Spleen (tissue), 11 donors: ENCODE data around the gene KCNJ9. TPM values are rescaled to one million over a fixed set of nuclear protein-coding genes. Genes with fewer than 3 reads are reported as not detected.
"Not testable (repeated sequence)": the region's sequence is repeated elsewhere in the genome, so short reads cannot be mapped to it uniquely, and the experiment has no call there.

Experiments used
- DNase-seq: peaks from one replicate; pipeline ENCODE4 v3.0.0-alpha.2; 2020
- H3K27ac ChIP-seq, 8 donors: fragments of 200-600 bp; sonication (generic) in 7 of 8; 1 replicate in 4 of 8; 2 replicates in 4 of 8; pipeline versions ENCODE4 v1.5.0 to v1.8.0; 2016 to 2021; ENCODE audit warnings: inconsistent platforms in 4 of 8, mild to moderate bottlenecking in 4 of 8, moderate library complexity in 1 of 8
- H3K27me3 ChIP-seq, 7 donors: fragments of 200-600 bp; sonication (generic) in 6 of 7; replicated peaks in 1 of 7; 1 replicate in 4 of 7; 2 replicates in 3 of 7; pipeline versions ENCODE4 v1.5.0 to v1.8.0; 2016 to 2021; ENCODE audit warnings: inconsistent platforms in 3 of 7, mild to moderate bottlenecking in 1 of 7
- H3K36me3 ChIP-seq, 6 donors: fragments of 200-600 bp; sonication (generic) in 5 of 6; 1 replicate in 4 of 6; 2 replicates in 2 of 6; pipeline versions ENCODE4 v1.5.0 to v1.8.0; 2016 to 2021; ENCODE audit warnings: inconsistent platforms in 2 of 6
- H3K4me1 ChIP-seq, 6 donors: fragments of 200-600 bp; sonication (generic) in 5 of 6; 1 replicate in 3 of 6; 2 replicates in 3 of 6; pipeline versions ENCODE4 v1.5.0 to v1.8.0; 2016 to 2021; ENCODE audit warnings: inconsistent platforms in 3 of 6
- H3K4me3 ChIP-seq, 8 donors: fragments of 200-600 bp; sonication (generic) in 7 of 8; 1 replicate in 4 of 8; 2 replicates in 4 of 8; pipeline versions ENCODE4 v1.5.0 to v1.8.0; 2016 to 2021; ENCODE audit warnings: inconsistent platforms in 4 of 8, mild to moderate bottlenecking in 4 of 8, moderate library complexity in 2 of 8
- H3K9me3 ChIP-seq, 8 donors: fragments of 200-600 bp; sonication (generic) in 7 of 8; 1 replicate in 4 of 8; 2 replicates in 4 of 8; pipeline versions ENCODE4 v1.5.0 to v1.8.0; 2016 to 2021; ENCODE audit warnings: inconsistent platforms in 4 of 8
- POLR2A ChIP-seq, 3 donors: fragments of 450-650 bp; IDR thresholded peaks; one replicate each; pipeline ENCODE4 v1.5.1; 2017; ENCODE audit warnings: antibody characterized with exemption in 3 of 3, mild to moderate bottlenecking in 1 of 3
- POLR2AphosphoS5 ChIP-seq, 3 donors: sonication (generic); formaldehyde crosslinking; IDR thresholded peaks; one replicate each; pipeline ENCODE4 v1.5.1; 2017; ENCODE audit warnings: antibody characterized with exemption in 3 of 3
- WGBS, 5 donors: extraction: QIAGEN DNeasy Blood & Tissue Kit in 3 of 5; methylation state at CpG; one replicate each; pipeline versions ENCODE4 v1.1.5 to v1.1.7; 2013 to 2018; 5-methylcytosine and 5-hydroxymethylcytosine counted together
- intact Hi-C: fragments of 100-400 bp; cut with DNase I; formaldehyde crosslinking; loops from one replicate; pipeline ENCODE4 v1.15.0; 2023; ENCODE audit warnings: low total_unique reads
- polyA plus RNA-seq, 3 donors: library from polyadenylated mRNA; stranded (reverse); fragments of 200-250 nt; gene quantifications; one replicate each; pipeline ENCODE4 v1.2.1, GENCODE V29; 2013
- total RNA-seq, 7 donors: library from RNA; depleted of rRNA in 3 of 7; stranded (reverse); fragments of >200 nt in 3 of 7; fragmentation: NEBNext Ultra II Directional in 4 of 7; extraction: Animal tissue kit (Norgen Biotek cat#: 25700) in 4 of 7; gene quantifications; one replicate each; pipeline versions ENCODE4 v1.1.0 to v1.2.1, GENCODE V29; 2016 to 2021
- TF ChIP-seq, protein P1 (sequence below), 11 experiments: fragments of 200-600 bp in 7 of 11; fragments of 450-650 bp in 4 of 11; sonication (generic) in 4 of 11; IDR thresholded peaks in 8 of 11; conservative IDR thresholded peaks in 3 of 11; 1 replicate in 7 of 11; 2 replicates in 4 of 11; pipeline versions ENCODE4 v1.4.0 to v1.8.0; 2016 to 2021; ENCODE audit warnings: antibody characterized with exemption in 11 of 11, inconsistent platforms in 4 of 11, mild to moderate bottlenecking in 1 of 11
- donor health status: healthy with polysubstance abuse.
- donor health status: DM: no; HTN: no; CAD: no; lungs with moderate emphysema.
- donor health status: DM: no; HTN: no; CAD: no.
- donor health status: Bipolar disorder and iron deficiency.
- donor health status: healthy.
- donor health status: DM: no; HTN: no; CAD: no.
- donor health status: DM: yes; HTN: yes; CAD: no.

Gene KCNJ9
- total and polyA plus RNA-seq, 10 donors, result not detected

DNA sequence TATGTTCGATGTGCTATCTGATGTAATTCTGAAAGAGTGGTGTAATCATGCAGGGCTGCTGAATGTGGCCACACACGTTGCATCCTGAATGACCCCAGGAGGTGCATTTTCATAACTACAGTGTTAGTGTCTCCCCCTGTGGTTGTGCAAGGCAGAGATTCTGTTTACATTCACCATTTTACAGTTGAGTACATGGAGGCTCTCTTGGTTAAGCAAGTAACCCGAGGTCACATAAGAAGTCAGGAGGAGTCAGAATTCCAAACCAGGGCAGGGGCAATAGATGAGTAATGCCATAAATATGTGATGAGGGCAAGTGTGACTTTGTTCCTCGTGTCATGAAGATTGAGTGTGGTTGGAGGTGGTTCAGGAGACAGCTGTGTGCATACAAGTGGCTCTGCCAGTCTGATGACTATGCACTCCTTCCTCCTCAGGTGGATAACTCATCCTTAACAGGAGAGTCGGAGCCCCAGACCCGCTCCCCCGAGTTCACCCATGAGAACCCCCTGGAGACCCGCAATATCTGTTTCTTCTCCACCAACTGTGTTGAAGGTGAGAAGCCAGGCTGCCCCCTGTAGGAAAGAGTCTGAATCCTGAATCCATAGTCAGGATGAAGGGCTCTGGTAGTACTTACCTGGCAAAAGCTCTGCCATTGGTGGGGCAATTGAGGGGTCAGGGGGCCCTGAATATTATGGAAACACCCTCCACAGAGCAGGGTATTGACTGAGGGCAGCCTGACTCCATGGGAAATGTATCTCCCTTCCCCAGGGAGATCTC, 43.6 kb downstream of the KCNJ9 start:
- Histone ChIP-seq H3K9me3 (no peaks in the 10 kb centered on the region), H3K4me1 (no peaks in the 10 kb centered on the region), H3K36me3 (no peaks in the 10 kb centered on the region), H3K27me3 (no peaks in the 10 kb centered on the region), H3K4me3 (no peak overlapping the region), H3K27ac (no peak overlapping the region)
- 68 to 85% (median 74%) methylated on average over 8 of the region's 8 CpGs for WGBS, 5 donors
- DNase-seq, result no peak
- intact Hi-C loops, result no loop called here
- TF ChIP-seq POLR2A (IDR thresholded peaks at IDR 0.05) (no peak), POLR2AphosphoS5 (IDR thresholded peaks at IDR 0.05) (no peak)
- TF ChIP-seq, protein P1, sequence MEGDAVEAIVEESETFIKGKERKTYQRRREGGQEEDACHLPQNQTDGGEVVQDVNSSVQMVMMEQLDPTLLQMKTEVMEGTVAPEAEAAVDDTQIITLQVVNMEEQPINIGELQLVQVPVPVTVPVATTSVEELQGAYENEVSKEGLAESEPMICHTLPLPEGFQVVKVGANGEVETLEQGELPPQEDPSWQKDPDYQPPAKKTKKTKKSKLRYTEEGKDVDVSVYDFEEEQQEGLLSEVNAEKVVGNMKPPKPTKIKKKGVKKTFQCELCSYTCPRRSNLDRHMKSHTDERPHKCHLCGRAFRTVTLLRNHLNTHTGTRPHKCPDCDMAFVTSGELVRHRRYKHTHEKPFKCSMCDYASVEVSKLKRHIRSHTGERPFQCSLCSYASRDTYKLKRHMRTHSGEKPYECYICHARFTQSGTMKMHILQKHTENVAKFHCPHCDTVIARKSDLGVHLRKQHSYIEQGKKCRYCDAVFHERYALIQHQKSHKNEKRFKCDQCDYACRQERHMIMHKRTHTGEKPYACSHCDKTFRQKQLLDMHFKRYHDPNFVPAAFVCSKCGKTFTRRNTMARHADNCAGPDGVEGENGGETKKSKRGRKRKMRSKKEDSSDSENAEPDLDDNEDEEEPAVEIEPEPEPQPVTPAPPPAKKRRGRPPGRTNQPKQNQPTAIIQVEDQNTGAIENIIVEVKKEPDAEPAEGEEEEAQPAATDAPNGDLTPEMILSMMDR (IDR thresholded peaks at IDR 0.05 in 8 of 11, conservative IDR thresholded peaks at IDR 0.05 in 3 of 11), result no peak

DNA sequence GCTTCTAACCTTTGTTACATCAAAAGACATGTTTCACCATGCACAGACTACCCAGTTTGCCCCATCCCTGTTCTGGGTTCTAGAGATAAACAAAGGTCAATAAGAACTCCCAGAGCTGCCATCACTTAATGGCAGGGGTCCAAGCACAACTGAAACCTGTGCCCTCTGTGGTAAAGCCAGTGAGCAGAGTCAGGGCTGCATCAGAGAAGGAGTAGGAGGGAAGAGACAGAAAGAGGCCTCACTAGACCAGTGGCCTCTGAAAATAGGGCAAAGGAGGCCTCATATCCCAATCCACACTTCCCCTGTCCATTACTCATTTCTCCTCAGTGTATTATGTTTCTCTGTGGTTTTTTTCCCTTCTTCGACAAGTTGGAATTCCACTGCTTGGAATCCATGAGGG, 44.4 kb downstream of the KCNJ9 start:
- H3K9me3 ChIP-seq, result no peaks in the 10 kb centered on the region
- no peak for DNase-seq
- H3K4me1 ChIP-seq, result no peaks in the 10 kb centered on the region
- H3K27me3 ChIP-seq, result no peaks in the 10 kb centered on the region
- 70 to 88% (median 81%) methylated on average over 1 of the region's 1 CpG for WGBS, 5 donors
- no peak overlapping the region for H3K4me3 ChIP-seq
- no peak overlapping the region for H3K27ac ChIP-seq
- intact Hi-C loops, result no loop called here
- H3K36me3 ChIP-seq, result no peaks in the 10 kb centered on the region
- TF ChIP-seq POLR2AphosphoS5 (IDR thresholded peaks at IDR 0.05) (no peak), POLR2A (IDR thresholded peaks at IDR 0.05) (no peak)
- TF ChIP-seq, protein P1 (IDR thresholded peaks at IDR 0.05 in 8 of 11, conservative IDR thresholded peaks at IDR 0.05 in 3 of 11), result no peak

DNA sequence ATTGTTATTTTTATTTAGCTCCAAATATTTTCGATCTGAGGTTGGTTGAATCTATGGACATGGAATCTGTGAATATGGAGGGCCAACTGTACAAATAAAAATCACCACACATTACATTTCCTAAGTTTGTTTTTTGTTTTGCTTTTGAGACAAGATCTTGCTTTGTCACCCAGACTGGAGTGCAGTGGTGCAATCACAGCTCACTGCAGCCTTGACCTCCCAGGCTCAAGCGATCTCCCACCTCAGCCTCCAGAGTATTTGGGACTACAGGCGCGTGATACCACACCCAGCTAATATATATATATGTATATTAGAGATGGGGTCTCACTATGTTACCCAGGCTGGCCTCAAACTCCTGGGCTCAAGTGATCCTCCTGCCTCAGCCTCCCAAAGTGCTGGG, 45.0 kb downstream of the KCNJ9 start:
- H3K36me3 ChIP-seq, H3K4me1 ChIP-seq, DNase-seq, H3K27ac ChIP-seq, intact Hi-C loops, H3K9me3 ChIP-seq, H3K27me3 ChIP-seq, H3K4me3 ChIP-seq: not testable (repeated sequence)
- WGBS, 5 donors, result 67 to 77% (median 70%) methylated on average over 4 of the region's 4 CpGs

DNA sequence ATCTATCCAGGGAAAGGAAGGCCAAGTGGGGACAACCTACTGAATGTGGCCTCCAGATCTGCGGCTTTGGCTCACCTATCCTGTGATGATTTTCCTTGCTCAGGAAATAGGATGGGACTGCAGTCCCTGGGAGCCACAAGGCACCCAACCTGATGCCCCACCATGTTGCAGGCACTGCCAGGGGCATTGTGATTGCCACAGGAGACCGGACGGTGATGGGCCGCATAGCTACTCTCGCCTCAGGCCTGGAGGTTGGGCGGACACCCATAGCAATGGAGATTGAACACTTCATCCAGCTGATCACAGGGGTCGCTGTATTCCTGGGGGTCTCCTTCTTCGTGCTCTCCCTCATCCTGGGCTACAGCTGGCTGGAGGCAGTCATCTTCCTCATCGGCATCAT, 46.0 kb downstream of the KCNJ9 start:
- no peaks in the 10 kb centered on the region for H3K36me3 ChIP-seq
- no peaks in the 10 kb centered on the region for H3K4me1 ChIP-seq
- TF ChIP-seq, protein P1 (IDR thresholded peaks at IDR 0.05 in 8 of 11, conservative IDR thresholded peaks at IDR 0.05 in 3 of 11), result no peak
- no peak for TF ChIP-seq POLR2AphosphoS5 (IDR thresholded peaks at IDR 0.05)
- no peak for TF ChIP-seq POLR2A (IDR thresholded peaks at IDR 0.05)
- intact Hi-C loops, result no loop called here
- H3K4me3 ChIP-seq, result no peak overlapping the region
- no peak overlapping the region for H3K27ac ChIP-seq
- H3K9me3 ChIP-seq, result no peaks in the 10 kb centered on the region
- peak; percentile 35 for DNase-seq
- H3K27me3 ChIP-seq, result no peaks in the 10 kb centered on the region
- WGBS, 5 donors, result 89 to 98% (median 92%) methylated on average over 5 to 9 of the region's 9 CpGs
